ENCODE data around the gene CDH4. TPM values are rescaled to one million over a fixed set of nuclear protein-coding genes. Genes with fewer than 3 reads are reported as not detected.

Gene CDH4
- total RNA-seq, 2 experiments from 2014 or later: 0.11 to 0.18 TPM

DNA sequence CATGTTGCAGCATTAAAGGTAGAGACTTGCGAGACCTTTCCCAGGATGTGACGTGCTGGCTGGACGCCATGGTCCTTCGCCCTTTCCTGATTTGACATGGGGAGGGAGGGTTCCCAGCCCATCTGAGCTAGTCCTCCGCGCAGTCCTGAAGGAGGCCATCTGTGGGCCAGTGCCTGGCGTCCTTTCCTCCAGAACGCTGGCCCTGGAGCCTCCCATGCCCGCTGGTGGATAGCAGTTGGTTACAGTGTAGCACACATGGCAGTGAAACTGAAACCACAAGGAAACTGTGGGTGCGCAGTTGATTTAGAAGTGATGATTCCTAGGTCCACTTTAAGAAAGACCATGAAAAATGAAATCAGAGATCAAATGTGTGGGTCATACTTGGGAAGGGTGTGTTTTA lies 193.7 kb downstream of the CDH4 start:
- ATAC-seq: no peak

GRCh38 chr20:61447952-61448351 lies 195.9 kb downstream of the CDH4 start:
- H3K27ac Mint-ChIP-seq: no peak overlapping the region
- H3K9me3 Mint-ChIP-seq: peaks cover 1% of the 10 kb centered on the region
- POLR2A ChIA-PET: no interaction called here
- peaks cover 5% of the 10 kb centered on the region for H3K27me3 Mint-ChIP-seq
- intact Hi-C loops (cut with micrococcal nuclease): no loop called here
- DNase-seq (no peak), ATAC-seq (no peak)
- H3K4me1 Mint-ChIP-seq (ENCODE audit: low read depth): no peaks in the 10 kb centered on the region
- no peak overlapping the region for H3K4me3 Mint-ChIP-seq
- no peaks in the 10 kb centered on the region for H3K36me3 Mint-ChIP-seq (ENCODE audit: low read depth)
- CTCF ChIA-PET: no interaction called here
- TF ChIP-seq CTCF (IDR thresholded peaks at IDR 0.05): no peak

More for the DNA sequence above, 193.7 kb downstream of the CDH4 start:
- intact Hi-C loops (cut with micrococcal nuclease): no loop called here
- Mint-ChIP-seq H3K27me3 (peaks cover 5% of the 10 kb centered on the region), H3K4me3 (no peak overlapping the region), H3K27ac (no peak overlapping the region), H3K36me3 (ENCODE audit: low read depth) (no peaks in the 10 kb centered on the region), H3K9me3 (peaks cover 1% of the 10 kb centered on the region), H3K4me1 (ENCODE audit: low read depth) (no peaks in the 10 kb centered on the region)
- ChIA-PET POLR2A (no interaction called here), CTCF (no interaction called here)
- DNase-seq: no peak
- no peak for TF ChIP-seq CTCF (IDR thresholded peaks at IDR 0.05)

DNA sequence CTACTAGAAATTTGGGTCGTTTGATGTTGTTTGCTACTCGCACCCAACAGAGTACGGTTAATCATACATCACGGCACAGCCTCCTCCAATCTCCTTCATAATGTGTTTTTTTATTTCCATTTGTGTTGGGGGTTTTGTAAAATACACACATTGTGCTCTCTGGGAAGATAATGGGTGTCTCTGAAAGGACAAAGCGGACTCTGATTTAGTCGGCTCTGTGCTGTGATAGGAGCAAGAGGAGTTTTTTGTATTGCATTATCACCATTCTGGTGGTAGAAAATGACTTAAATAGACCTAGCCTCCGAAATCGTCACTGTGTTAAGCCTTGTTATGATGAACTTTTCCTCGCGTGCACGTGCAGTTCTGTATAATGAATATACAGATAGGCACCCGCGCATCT lies 196.3 kb downstream of the CDH4 start:
- ATAC-seq (no peak), DNase-seq (no peak)
- Mint-ChIP-seq H3K9me3 (peaks cover 1% of the 10 kb centered on the region), H3K27ac (no peak overlapping the region), H3K27me3 (peaks cover 5% of the 10 kb centered on the region), H3K4me1 (ENCODE audit: low read depth) (no peaks in the 10 kb centered on the region), H3K4me3 (no peak overlapping the region), H3K36me3 (ENCODE audit: low read depth) (no peaks in the 10 kb centered on the region)
- POLR2A ChIA-PET: no interaction called here
- TF ChIP-seq CTCF (IDR thresholded peaks at IDR 0.05): no peak
- CTCF ChIA-PET: no interaction called here
- intact Hi-C loops (cut with micrococcal nuclease): no loop called here

- Mint-ChIP-seq H3K36me3 (ENCODE audit: low read depth) (no peaks in the 10 kb centered on the region), H3K27me3 (peaks cover 5% of the 10 kb centered on the region), H3K4me1 (ENCODE audit: low read depth) (no peaks in the 10 kb centered on the region), H3K4me3 (no peak overlapping the region), H3K9me3 (peaks cover 1% of the 10 kb centered on the region), H3K27ac (no peak overlapping the region)
- DNase-seq (no peak), ATAC-seq (no peak)
- intact Hi-C loops (cut with micrococcal nuclease): no loop called here
- ChIA-PET CTCF (no interaction called here), POLR2A (no interaction called here)
- no peak for TF ChIP-seq CTCF (IDR thresholded peaks at IDR 0.05)
Observed at GRCh38 chr20:61449057-61449609, 197.1 kb downstream of the CDH4 start.

- no peak overlapping the region for H3K27ac Mint-ChIP-seq
- no peak for ATAC-seq
- TF ChIP-seq CTCF (IDR thresholded peaks at IDR 0.05): no peak
- no peak overlapping the region for H3K4me3 Mint-ChIP-seq
- ChIA-PET CTCF (no interaction called here), POLR2A (no interaction called here)
- H3K9me3 Mint-ChIP-seq: peaks cover 1% of the 10 kb centered on the region
- H3K36me3 Mint-ChIP-seq (ENCODE audit: low read depth): no peaks in the 10 kb centered on the region
- no peak for DNase-seq
- H3K4me1 Mint-ChIP-seq (ENCODE audit: low read depth): no peaks in the 10 kb centered on the region
- intact Hi-C loops (cut with micrococcal nuclease): no loop called here
- peaks cover 5% of the 10 kb centered on the region for H3K27me3 Mint-ChIP-seq
Observed at GRCh38 chr20:61449916-61450315, 197.9 kb downstream of the CDH4 start.
